GM12873 (cell line): ENCODE results near the gene BANP.

ENCODE experiments used
- TF ChIP-seq, protein P1 (sequence below): IDR thresholded peaks from 2 replicates; pipeline ENCODE4 v1.5.1; 2012; ENCODE audit warnings: low read depth, mild to moderate bottlenecking, moderate library complexity, low read length, control low read depth; ENCODE audit not compliant: insufficient read depth; ENCODE audit errors: missing control alignments

BANP gene

DNA sequence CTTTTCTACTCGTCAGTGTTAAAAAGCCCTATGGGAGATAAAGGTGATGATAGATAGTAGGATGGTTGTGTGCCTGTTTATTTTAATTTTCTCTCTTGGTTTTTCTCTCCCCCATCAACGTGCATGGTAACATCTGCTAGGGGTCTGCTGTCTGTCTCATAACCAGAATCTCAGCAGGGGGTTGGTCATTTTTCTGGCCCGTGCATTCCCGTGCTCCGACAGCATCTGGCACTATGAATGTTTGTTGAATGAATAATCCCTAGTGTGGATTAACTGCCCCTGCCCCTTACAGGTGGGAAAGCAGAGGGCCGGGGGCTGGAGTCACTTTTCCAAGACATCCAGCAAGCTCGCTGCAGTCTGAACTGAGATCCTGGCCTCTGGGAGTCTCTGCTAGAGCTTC, 21.2 kb upstream of the BANP start:
- TF ChIP-seq, protein P1, sequence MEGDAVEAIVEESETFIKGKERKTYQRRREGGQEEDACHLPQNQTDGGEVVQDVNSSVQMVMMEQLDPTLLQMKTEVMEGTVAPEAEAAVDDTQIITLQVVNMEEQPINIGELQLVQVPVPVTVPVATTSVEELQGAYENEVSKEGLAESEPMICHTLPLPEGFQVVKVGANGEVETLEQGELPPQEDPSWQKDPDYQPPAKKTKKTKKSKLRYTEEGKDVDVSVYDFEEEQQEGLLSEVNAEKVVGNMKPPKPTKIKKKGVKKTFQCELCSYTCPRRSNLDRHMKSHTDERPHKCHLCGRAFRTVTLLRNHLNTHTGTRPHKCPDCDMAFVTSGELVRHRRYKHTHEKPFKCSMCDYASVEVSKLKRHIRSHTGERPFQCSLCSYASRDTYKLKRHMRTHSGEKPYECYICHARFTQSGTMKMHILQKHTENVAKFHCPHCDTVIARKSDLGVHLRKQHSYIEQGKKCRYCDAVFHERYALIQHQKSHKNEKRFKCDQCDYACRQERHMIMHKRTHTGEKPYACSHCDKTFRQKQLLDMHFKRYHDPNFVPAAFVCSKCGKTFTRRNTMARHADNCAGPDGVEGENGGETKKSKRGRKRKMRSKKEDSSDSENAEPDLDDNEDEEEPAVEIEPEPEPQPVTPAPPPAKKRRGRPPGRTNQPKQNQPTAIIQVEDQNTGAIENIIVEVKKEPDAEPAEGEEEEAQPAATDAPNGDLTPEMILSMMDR = no peak

DNA sequence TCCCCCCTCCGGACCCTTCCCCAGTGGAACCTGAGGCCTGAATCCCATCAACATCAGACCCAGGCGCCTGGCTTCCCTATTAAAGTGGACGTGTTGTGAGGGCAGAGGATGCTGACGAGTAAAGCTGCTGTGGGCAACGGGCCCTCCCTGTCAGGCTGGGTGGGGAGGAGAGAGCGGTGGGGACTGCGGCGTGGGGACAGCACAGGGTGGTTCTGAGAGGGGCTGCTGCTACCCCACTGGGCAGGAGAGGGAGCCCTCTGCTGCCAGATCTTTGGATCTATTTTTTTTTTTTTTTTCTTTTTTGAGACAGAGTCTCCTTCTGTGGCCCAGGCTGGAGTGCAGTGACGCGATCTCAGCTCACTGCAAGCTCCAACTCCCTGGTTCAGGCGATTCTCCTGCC, 20.8 kb upstream of the BANP start:
- TF ChIP-seq, protein P1 = peak; percentile 13

DNA sequence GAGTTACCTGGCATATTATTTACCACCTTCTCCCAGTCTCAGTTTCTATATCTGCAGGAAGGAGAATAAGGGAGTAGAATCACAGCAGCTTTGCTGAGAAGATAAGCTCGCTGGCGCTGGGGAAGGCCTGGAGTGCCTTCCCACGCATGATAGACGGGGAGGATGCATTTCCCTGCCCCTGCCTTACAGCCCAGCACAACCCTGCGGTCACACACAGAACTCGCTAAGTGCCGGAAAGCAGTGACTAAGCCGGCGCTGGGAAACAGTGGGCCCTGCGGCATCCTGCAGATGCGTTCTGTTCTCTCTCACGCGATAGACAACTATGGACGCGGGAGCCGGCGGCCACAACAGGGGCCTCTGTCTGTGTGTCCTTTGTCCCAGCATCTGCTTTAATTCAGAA, 19.7 kb upstream of the BANP start:
- TF ChIP-seq, protein P1 = no peak

- TF ChIP-seq, protein P1 = no peak
Observed at GRCh38 chr16:87933140-87933495, 18.1 kb upstream of the BANP start.

DNA sequence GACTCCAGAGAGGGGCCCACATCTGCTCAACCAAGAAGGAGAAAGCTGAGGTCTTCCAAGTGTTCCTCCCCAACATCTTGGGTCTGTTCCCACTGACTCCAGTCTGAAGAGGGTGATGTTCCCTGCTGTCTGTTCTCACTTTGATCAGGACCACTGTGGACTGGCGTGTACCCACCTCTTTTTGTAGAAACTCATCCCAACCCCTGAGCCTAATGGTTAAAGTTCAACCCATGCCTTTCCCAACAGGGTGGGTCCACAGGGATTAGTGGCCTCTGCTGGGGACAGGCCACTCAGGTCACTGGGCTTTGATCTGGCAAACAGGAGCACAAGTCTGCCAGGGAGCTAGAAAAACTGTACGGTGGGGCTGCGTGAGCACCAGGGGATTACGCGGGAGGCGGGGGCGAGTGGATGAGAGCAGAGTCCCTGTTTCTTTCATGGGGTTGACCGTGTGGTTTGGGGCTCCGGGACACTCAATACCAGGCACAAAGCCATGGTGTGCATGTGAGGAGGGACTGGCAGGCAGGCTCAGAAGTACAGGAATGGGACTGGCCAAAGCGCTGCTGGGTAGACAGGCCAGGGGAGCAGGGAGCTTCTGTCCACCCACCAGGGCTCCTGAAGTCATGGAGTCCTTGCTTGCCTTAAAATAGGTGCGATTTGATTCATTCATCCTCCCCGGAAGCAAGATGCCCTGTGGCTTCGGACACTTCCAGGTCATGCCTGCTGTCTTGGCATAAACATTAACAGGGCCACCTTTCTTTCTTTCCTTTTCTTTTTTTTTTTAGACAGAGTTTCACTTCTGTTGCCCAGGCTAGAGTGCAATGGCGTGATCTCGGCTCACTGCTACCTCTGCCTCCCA, 14.6 kb upstream of the BANP start, which contains the start of gene CA5A:
CA5A (minus strand) TSS at position 155 of the 856 bp plus-strand sequence; CDS start at position 76, 79 bp downstream.
- TF ChIP-seq, protein P1 = no peak

DNA sequence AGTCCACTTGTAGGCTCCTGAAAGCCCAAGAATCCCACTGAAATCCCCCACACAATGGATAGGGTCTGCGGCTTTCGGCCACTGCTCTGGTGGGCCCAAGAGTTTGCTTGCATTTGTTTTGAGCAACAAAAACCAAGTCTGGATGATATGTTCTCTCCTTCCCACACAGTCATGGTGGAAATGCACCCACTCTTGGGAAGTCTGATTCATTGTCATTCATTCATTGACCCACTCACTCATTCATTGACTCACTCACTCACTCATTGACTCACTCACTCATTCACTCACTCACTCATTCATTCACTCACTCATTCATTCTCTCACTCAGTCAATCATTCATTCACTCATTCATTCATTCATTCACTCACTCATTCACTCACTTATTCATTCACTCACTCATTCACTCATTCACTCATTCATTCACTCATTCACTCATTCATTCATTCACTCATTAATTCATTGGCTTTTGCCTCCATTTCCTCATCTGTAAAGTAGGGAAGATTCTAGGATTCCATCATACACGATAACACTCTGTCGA, 12.8 kb upstream of the BANP start:
- TF ChIP-seq, protein P1 = no peak

GRCh38 chr16:87939562-87940423, 11.4 kb upstream of the BANP start:
- TF ChIP-seq, protein P1 = no peak
